Keratinocyte (primary cell): Measurements from ENCODE around the gene TSGA10. TPM values are rescaled to one million over a fixed set of nuclear protein-coding genes. Genes with fewer than 3 reads are reported as not detected.

Experiments used
- DNase-seq: peaks from one replicate; pipeline ENCODE4 v3.0.0-alpha.2; 2011; ENCODE audit warnings: low read depth, missing footprints, low spot score
- FAIRE-seq: peaks from 2 replicates; lab custom pipeline; 2011; peaks lifted over from hg19 to GRCh38; lab: Jason Lieb, UNC
- H2AFZ ChIP-seq: 2 replicates; pipeline ENCODE4 v1.6.0; 2012; ENCODE audit warnings: low read length, control low read depth, inconsistent platforms; ENCODE audit not compliant: control insufficient read depth
- H3K27ac ChIP-seq: 2 replicates; pipeline ENCODE4 v1.5.1; 2011; ENCODE audit warnings: low read length; ENCODE audit not compliant: control insufficient read depth, insufficient read depth
- H3K27me3 ChIP-seq: 3 replicates; pipeline ENCODE4 v1.6.0; 2011; ENCODE audit warnings: low read length; ENCODE audit not compliant: control insufficient read depth, insufficient read depth; ENCODE audit errors: extremely low read depth
- H3K36me3 ChIP-seq, 2 experiments: 2 replicates in 1 of 2; 3 replicates in 1 of 2; pipeline ENCODE4 v1.5.1; 2011; ENCODE audit warnings: low read length in 2 of 2, mild to moderate bottlenecking in 1 of 2; ENCODE audit not compliant: control insufficient read depth in 2 of 2, insufficient read depth in 2 of 2; ENCODE audit errors: extremely low read depth in 1 of 2
- H3K4me1 ChIP-seq: 3 replicates; pipeline ENCODE4 v1.5.1; 2011; ENCODE audit warnings: low read length; ENCODE audit not compliant: control insufficient read depth, insufficient read depth; ENCODE audit errors: extremely low read depth
- H3K4me2 ChIP-seq: 3 replicates; pipeline ENCODE4 v1.6.0; 2011; ENCODE audit warnings: low read depth, low read length; ENCODE audit not compliant: control insufficient read depth, insufficient read depth; ENCODE audit errors: extremely low read depth
- H3K4me3 ChIP-seq, 3 experiments: fragments of 200-600 bp in 1 of 3; sonication (generic) in 1 of 3; 2 replicates in 2 of 3; 3 replicates in 1 of 3; pipeline ENCODE4 v1.5.1; 2011 to 2016; ENCODE audit warnings: low read length in 3 of 3, mild to moderate bottlenecking in 3 of 3, control low read depth in 2 of 3, inconsistent platforms in 1 of 3, low read depth in 1 of 3, mixed read lengths in 1 of 3, mixed run types in 1 of 3, moderate library complexity in 1 of 3; ENCODE audit not compliant: control insufficient read depth in 2 of 3, insufficient read depth in 2 of 3; ENCODE audit errors: extremely low read depth in 1 of 3
- H3K79me2 ChIP-seq: 2 replicates; pipeline ENCODE4 v1.6.0; 2012; ENCODE audit warnings: low read length; ENCODE audit not compliant: control insufficient read depth, insufficient read depth
- H3K9ac ChIP-seq: 3 replicates; pipeline ENCODE4 v1.6.0; 2011; ENCODE audit warnings: low read length; ENCODE audit not compliant: control insufficient read depth, insufficient read depth; ENCODE audit errors: extremely low read depth
- H3K9me1 ChIP-seq: 3 replicates; pipeline ENCODE4 v1.6.0; 2011; ENCODE audit warnings: low read length; ENCODE audit not compliant: control insufficient read depth, insufficient read depth; ENCODE audit errors: extremely low read depth
- H3K9me3 ChIP-seq: 2 replicates; pipeline ENCODE4 v1.5.1; 2012; ENCODE audit warnings: low read depth, low read length; ENCODE audit not compliant: control insufficient read depth
- H4K20me1 ChIP-seq: 3 replicates; pipeline ENCODE4 v1.6.0; 2011; ENCODE audit warnings: low read length; ENCODE audit not compliant: control insufficient read depth, insufficient read depth; ENCODE audit errors: extremely low read depth
- EZH2 ChIP-seq: IDR thresholded peaks from one replicate; pipeline ENCODE4 v1.6.1; 2012; ENCODE audit warnings: inconsistent platforms, mild to moderate bottlenecking, low read length, moderate library complexity
- dilution Hi-C: fragments of 300-500 bp; cut with MboI; formaldehyde crosslinking; loops from one replicate; pipeline ENCODE4 v1.7.0; 2020; ENCODE audit warnings: low sequenced_read_pairs; ENCODE audit not compliant: extremely low pct_ligation_motif_present
- polyA plus RNA-seq, 5 experiments: library from polyadenylated mRNA; depleted of rRNA in 3 of 5; stranded (reverse) in 3 of 5; stranded (forward) in 1 of 5; unstranded in 1 of 5; fragments of >200 nt; gene quantifications; 1 replicate in 1 of 5; 2 replicates in 3 of 5; 3 replicates in 1 of 5; pipeline versions ENCODE4 v1.2.1 to v1.2.3, GENCODE V29; 2011 to 2012; ENCODE audit warnings: missing spikeins in 2 of 5, low read depth in 1 of 5, low replicate concordance in 1 of 5
- TF ChIP-seq, protein P1 (sequence below), 3 experiments: IDR thresholded peaks in 1 of 3; conservative IDR thresholded peaks in 1 of 3; optimal IDR thresholded peaks in 1 of 3; 2 replicates in 2 of 3; 3 replicates in 1 of 3; pipeline versions ENCODE3 to v1.5.1; 2011; ENCODE audit warnings: low read length in 3 of 3, mild to moderate bottlenecking in 3 of 3, moderate library complexity in 2 of 3, control low read depth in 1 of 3, inconsistent platforms in 1 of 3; ENCODE audit not compliant: insufficient read depth in 2 of 3; ENCODE audit errors: extremely low read depth in 1 of 3

The TSGA10 gene
- polyA plus RNA-seq, 1 donor (not counting 4 experiments of a cell fraction or from before 2014, with no cell fraction given) = 2.4 TPM

DNA sequence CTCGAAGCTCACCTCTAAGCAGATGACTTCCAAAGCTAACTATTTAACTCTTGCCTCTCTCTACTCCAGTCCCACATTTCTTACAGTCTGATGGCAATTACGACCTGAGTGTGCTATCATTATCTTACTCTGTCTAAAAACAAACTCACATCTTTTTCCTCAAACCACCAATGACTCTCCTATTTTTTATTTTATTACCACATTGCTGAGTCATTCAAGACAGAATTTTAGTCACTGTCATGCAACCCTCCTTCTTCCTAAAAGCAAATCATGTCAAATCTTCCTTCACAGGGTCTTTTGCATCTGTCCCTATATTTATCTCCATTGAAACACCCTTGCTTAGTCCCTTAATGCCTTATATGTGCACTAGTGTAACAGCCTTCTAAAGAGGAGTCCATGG lies 47.8 kb downstream of the TSGA10 start:
- Histone ChIP-seq H3K27ac (no peak overlapping the region), H3K4me3 (no peak overlapping the region), H3K9ac (no peak overlapping the region), H3K9me3 (no peaks in the 10 kb centered on the region), H2AFZ (no peak overlapping the region), H3K36me3 (no peaks in the 10 kb centered on the region), H3K4me2 (no peak overlapping the region), H3K79me2 (no peaks in the 10 kb centered on the region), H3K4me1 (no peaks in the 10 kb centered on the region), H4K20me1 (no peaks in the 10 kb centered on the region), H3K9me1 (no peaks in the 10 kb centered on the region), H3K27me3 (no peaks in the 10 kb centered on the region)
- TF ChIP-seq, protein P1, sequence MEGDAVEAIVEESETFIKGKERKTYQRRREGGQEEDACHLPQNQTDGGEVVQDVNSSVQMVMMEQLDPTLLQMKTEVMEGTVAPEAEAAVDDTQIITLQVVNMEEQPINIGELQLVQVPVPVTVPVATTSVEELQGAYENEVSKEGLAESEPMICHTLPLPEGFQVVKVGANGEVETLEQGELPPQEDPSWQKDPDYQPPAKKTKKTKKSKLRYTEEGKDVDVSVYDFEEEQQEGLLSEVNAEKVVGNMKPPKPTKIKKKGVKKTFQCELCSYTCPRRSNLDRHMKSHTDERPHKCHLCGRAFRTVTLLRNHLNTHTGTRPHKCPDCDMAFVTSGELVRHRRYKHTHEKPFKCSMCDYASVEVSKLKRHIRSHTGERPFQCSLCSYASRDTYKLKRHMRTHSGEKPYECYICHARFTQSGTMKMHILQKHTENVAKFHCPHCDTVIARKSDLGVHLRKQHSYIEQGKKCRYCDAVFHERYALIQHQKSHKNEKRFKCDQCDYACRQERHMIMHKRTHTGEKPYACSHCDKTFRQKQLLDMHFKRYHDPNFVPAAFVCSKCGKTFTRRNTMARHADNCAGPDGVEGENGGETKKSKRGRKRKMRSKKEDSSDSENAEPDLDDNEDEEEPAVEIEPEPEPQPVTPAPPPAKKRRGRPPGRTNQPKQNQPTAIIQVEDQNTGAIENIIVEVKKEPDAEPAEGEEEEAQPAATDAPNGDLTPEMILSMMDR (optimal IDR thresholded peaks at IDR 0.05 in 1 of 3, IDR thresholded peaks at IDR 0.05 in 1 of 3, conservative IDR thresholded peaks at IDR 0.05 in 1 of 3; ENCODE audit: extremely low read depth in 1 of 3, insufficient read depth in 2 of 3, low read length in 3 of 3) = no peak
- TF ChIP-seq EZH2 = no peak
- DNase-seq = no peak
- no peak for FAIRE-seq
- dilution Hi-C loops = no loop called here

DNA sequence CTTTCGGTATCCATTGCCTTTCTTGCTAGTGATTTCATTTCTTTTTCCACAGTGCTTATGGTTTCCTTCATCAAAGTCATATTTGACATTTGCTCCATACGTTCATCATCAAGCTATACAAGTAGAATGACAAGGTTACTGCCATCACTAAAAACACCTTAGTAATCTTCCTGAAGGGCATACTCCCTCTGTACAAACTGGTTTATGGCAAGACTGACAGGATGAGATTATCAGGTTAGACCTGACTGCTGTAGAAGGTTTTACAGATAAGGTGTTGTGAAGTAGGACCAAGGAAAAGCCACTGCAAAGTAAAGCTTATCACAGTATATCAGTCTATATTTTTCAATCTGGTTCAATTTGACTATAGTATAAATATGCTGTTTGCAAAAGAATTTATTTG lies 50.7 kb downstream of the TSGA10 start:
- Histone ChIP-seq H2AFZ (no peak overlapping the region), H3K4me3 (no peak overlapping the region), H3K27ac (no peak overlapping the region), H3K9me1 (no peaks in the 10 kb centered on the region), H3K9me3 (no peaks in the 10 kb centered on the region), H3K36me3 (no peaks in the 10 kb centered on the region), H4K20me1 (no peaks in the 10 kb centered on the region), H3K79me2 (no peaks in the 10 kb centered on the region), H3K4me1 (no peaks in the 10 kb centered on the region), H3K9ac (no peak overlapping the region), H3K4me2 (no peak overlapping the region), H3K27me3 (no peaks in the 10 kb centered on the region)
- no peak for DNase-seq
- peak; percentile 17 for FAIRE-seq
- no peak for TF ChIP-seq EZH2
- TF ChIP-seq, protein P1 (optimal IDR thresholded peaks at IDR 0.05 in 1 of 3, IDR thresholded peaks at IDR 0.05 in 1 of 3, conservative IDR thresholded peaks at IDR 0.05 in 1 of 3; ENCODE audit: extremely low read depth in 1 of 3, insufficient read depth in 2 of 3, low read length in 3 of 3) = no peak
- dilution Hi-C loops = no loop called here
